PFSK-1 (cell line): ENCODE measurements around the gene TADA2A.

Experiments used
- FOXP2 ChIP-seq: optimal IDR thresholded peaks from 2 replicates; pipeline ENCODE3; 2011; ENCODE audit warnings: borderline replicate concordance, control low read depth, inconsistent platforms; ENCODE audit not compliant: insufficient read depth; ENCODE audit errors: extremely low read length, extremely low read depth
- POLR2AphosphoS5 ChIP-seq: IDR thresholded peaks from 2 replicates; pipeline ENCODE4 v1.6.1; 2012; ENCODE audit warnings: low read depth, mild to moderate bottlenecking, control low read depth, low read length, moderate library complexity
- SIN3A ChIP-seq: IDR thresholded peaks from 2 replicates; pipeline ENCODE4 v1.6.1; 2012; ENCODE audit warnings: mild to moderate bottlenecking, low read length, moderate library complexity, borderline replicate concordance; ENCODE audit not compliant: insufficient read depth
- TAF1 ChIP-seq: IDR thresholded peaks from 2 replicates; pipeline ENCODE4 v1.6.1; 2012; ENCODE audit warnings: low read length, control low read depth, borderline replicate concordance; ENCODE audit not compliant: insufficient read depth
- TF ChIP-seq, protein P1 (sequence below), 2 experiments: IDR thresholded peaks; 2 replicates each; pipeline versions ENCODE4 v1.6.1 to v1.8.0; 2011 to 2012; ENCODE audit warnings: low read depth in 2 of 2, low read length in 2 of 2, control low read depth in 1 of 2, inconsistent platforms in 1 of 2, mild to moderate bottlenecking in 1 of 2, moderate library complexity in 1 of 2; ENCODE audit not compliant: insufficient read depth in 1 of 2

TADA2A gene

DNA sequence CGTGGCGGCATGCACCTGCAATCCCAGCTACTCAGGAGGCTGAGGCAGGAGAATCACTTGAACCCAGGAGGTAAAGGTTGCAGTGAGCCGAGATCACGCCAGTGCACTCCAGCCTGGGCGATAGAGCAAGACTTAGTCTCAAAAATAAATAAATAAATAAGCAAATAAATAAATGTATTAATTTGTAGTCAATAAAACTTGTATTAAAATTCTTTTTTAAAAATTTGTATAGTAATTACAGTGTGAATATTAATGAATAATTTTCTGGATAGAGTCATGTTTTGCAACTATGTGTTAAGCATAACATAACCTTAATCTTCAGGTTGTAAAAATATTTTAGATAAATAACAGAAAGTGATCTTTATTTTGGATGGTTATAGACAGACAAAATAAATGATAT is 55.8 kb downstream of the TADA2A start:
- TF ChIP-seq, protein P1, sequence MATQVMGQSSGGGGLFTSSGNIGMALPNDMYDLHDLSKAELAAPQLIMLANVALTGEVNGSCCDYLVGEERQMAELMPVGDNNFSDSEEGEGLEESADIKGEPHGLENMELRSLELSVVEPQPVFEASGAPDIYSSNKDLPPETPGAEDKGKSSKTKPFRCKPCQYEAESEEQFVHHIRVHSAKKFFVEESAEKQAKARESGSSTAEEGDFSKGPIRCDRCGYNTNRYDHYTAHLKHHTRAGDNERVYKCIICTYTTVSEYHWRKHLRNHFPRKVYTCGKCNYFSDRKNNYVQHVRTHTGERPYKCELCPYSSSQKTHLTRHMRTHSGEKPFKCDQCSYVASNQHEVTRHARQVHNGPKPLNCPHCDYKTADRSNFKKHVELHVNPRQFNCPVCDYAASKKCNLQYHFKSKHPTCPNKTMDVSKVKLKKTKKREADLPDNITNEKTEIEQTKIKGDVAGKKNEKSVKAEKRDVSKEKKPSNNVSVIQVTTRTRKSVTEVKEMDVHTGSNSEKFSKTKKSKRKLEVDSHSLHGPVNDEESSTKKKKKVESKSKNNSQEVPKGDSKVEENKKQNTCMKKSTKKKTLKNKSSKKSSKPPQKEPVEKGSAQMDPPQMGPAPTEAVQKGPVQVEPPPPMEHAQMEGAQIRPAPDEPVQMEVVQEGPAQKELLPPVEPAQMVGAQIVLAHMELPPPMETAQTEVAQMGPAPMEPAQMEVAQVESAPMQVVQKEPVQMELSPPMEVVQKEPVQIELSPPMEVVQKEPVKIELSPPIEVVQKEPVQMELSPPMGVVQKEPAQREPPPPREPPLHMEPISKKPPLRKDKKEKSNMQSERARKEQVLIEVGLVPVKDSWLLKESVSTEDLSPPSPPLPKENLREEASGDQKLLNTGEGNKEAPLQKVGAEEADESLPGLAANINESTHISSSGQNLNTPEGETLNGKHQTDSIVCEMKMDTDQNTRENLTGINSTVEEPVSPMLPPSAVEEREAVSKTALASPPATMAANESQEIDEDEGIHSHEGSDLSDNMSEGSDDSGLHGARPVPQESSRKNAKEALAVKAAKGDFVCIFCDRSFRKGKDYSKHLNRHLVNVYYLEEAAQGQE (IDR thresholded peaks at IDR 0.05; ENCODE audit: insufficient read depth in 1 of 2, low read depth in 2 of 2, low read length in 2 of 2) = no peak
- TF ChIP-seq SIN3A (no peak), FOXP2 (no peak), POLR2AphosphoS5 (no peak), TAF1 (no peak)

DNA sequence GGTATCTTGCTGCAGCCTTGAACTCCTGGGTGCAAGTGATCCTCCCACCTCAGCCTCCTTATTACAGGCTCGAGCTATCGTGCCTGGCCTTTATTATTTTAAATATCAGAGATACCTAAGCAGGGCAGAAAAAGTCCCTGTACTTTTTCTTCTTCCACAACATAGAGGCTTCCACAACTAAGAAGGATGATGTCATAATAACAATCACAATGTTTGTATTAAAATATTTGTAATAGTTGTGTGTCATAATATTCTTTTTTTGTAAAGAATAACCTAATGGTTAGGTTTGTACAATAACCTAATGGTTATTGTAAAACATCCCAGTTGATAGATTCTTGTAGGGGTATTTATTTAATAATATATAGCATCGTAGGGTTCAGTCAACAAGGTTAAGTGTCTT is 56.4 kb downstream of the TADA2A start:
- TF ChIP-seq, protein P1 (IDR thresholded peaks at IDR 0.05; ENCODE audit: insufficient read depth in 1 of 2, low read depth in 2 of 2, low read length in 2 of 2) = no peak
- TF ChIP-seq TAF1 = no peak
- no peak for TF ChIP-seq SIN3A

DNA sequence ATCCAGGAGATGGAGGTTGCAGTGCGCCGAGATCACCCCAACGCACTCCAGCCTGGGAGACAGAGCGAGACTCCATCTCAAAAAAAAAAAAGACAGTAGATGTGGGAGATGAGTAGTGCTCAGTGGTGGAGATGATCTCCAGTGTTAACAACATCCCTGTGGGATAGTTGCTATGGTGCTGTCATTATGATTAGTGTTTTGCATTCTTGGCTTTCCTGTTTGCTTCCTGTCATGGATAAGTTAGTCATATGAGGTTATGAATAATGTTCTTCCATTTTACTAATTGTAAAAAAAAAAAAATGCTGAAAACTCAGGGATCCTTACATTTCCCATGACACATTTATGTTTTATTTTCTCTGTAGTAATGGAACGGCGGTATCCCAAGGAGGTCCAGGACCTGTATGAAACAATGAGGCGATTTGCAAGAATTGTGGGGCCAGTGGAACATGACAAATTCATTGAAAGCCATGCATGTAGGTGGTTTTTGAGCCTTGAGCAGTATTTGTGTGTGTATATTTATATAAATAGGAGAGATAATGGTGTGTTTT is 58.5 kb downstream of the TADA2A start:
- TF ChIP-seq FOXP2 (no peak), POLR2AphosphoS5 (no peak)

DNA sequence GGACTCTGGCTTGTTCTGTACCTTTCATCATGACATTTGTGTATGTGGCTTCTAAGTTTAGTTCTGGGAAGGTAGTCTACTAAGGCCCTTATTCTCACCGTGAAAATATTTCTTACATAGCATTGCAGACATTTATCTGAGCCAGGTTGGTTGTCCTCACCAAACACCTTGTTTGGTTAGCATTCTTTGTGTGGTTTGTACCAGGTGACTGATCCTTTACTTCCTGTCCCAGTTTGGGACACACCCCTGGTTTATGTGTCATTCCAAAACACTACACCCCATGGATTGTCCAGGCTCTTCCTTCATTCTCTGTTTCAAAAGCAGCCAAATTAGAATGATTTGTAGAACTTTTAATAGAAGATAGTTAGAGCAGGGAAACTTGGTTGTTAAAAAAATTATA is 59.8 kb downstream of the TADA2A start:
- no peak for TF ChIP-seq TAF1
- TF ChIP-seq, protein P1 (IDR thresholded peaks at IDR 0.05; ENCODE audit: insufficient read depth in 1 of 2, low read depth in 2 of 2, low read length in 2 of 2) = no peak
- no peak for TF ChIP-seq POLR2AphosphoS5
- TF ChIP-seq FOXP2 = no peak
- TF ChIP-seq SIN3A = no peak

DNA sequence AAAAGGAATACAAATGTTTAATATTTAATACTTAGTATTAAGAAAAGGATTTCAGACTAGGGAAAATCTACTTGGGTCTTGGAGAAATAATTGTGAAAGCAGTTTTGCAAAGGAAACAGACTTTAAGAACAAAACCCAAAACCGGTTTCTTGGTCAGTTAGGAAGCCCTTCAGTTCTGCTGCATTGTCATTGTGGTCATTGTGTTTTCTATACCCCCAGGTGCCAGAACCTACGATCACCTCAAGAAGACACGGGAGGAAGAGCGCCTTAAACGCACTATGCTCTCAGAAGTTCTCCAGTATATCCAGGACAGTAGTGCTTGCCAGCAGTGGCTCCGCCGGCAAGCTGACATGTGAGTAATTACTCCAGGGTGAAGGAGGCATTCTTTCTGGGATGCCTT is 63.5 kb downstream of the TADA2A start:
- TF ChIP-seq, protein P1 (IDR thresholded peaks at IDR 0.05; ENCODE audit: insufficient read depth in 1 of 2, low read depth in 2 of 2, low read length in 2 of 2) = no peak
- TF ChIP-seq FOXP2 (no peak), POLR2AphosphoS5 (no peak), TAF1 (no peak), SIN3A (no peak)
